ENCODE data around the gene PCGF3. TPM values are rescaled to one million over a fixed set of nuclear protein-coding genes. Genes with fewer than 3 reads are reported as not detected.

PCGF3 gene
- total and polyA plus RNA-seq, 3 donors from 2014 or later, result 37.3 to 84.8 (median 84.2) TPM

- 80 to 85% methylated on average over 23 to 27 of the region's 27 CpGs for WGBS, 2 donors
- H3K27me3 ChIP-seq, result no peaks in the 10 kb centered on the region
- no peak for DNase-seq
- H3K27ac ChIP-seq, result no peak overlapping the region
- intact Hi-C loops (cut with DNase I; ENCODE audit: low total_unique reads), result no loop called here
- H3K36me3 ChIP-seq (ENCODE audit: low read depth, missing control alignments), result no peaks in the 10 kb centered on the region
- no peaks in the 10 kb centered on the region for H3K4me1 ChIP-seq
- TF ChIP-seq POLR2A (IDR thresholded peaks at IDR 0.05) (no peak), CTCF (IDR thresholded peaks at IDR 0.05) (no peak)
- H3K4me3 ChIP-seq, result no peak overlapping the region
- no peaks in the 10 kb centered on the region for H3K9me3 ChIP-seq
Measured at GRCh38 chr4:699816-700580, 5.6 kb upstream of the PCGF3 start.

DNA sequence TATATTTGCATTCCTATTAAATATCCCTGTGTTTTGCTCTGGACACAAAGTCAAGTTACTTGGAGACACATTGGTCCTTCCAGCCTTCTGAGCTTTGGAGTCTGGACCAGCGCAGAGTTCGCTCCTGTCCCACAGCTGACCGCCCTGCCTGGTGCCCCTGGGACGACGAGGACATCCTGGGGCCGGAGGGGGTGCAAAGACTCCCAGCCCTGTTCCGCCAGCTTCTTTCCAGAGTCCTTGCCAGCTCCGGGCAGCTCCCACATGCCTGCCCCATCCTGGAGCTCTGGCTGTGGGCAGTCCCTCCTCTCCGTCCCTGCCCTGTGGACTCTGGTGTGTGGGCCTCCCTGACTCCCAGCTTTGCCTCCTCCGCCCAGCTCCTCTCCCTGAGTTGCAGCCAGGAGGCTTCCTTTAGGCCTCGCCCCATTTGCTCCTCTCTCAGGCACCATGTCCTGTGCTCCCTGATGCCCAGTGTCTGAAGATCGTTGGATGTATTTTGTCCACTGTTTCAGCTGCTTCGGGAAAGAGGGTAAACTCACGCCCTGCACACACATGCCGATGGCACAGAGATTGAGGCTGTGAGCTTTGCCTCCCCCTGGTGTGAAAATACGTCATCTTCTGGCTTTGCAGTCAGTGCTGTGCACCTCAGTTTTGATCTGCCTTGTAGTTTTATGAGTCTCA is 4.9 kb upstream of the PCGF3 start:
- whole genome bisulfite sequencing, 2 donors, result 42 to 49% methylated on average over 16 of the region's 16 CpGs
- intact Hi-C loops (cut with DNase I; ENCODE audit: low total_unique reads), result no loop called here
- no peaks in the 10 kb centered on the region for H3K36me3 ChIP-seq (ENCODE audit: low read depth, missing control alignments)
- no peak for TF ChIP-seq POLR2A (IDR thresholded peaks at IDR 0.05)
- no peaks in the 10 kb centered on the region for H3K4me1 ChIP-seq
- no peak overlapping the region for H3K4me3 ChIP-seq
- no peak for DNase-seq
- H3K27ac ChIP-seq, result no peak overlapping the region
- no peaks in the 10 kb centered on the region for H3K27me3 ChIP-seq
- H3K9me3 ChIP-seq, result no peaks in the 10 kb centered on the region

GRCh38 chr4:702618-703048 is 3.0 kb upstream of the PCGF3 start:
- H3K36me3 ChIP-seq (ENCODE audit: low read depth, missing control alignments), result no peaks in the 10 kb centered on the region
- no peaks in the 10 kb centered on the region for H3K9me3 ChIP-seq
- H3K27ac ChIP-seq, result no peak overlapping the region
- peaks cover 10% of the 10 kb centered on the region for H3K4me1 ChIP-seq
- TF ChIP-seq POLR2A (IDR thresholded peaks at IDR 0.05), result no peak
- no peak for TF ChIP-seq CTCF (IDR thresholded peaks at IDR 0.05)
- WGBS, 2 donors, result 78 to 83% methylated on average over 6 to 7 of the region's 7 CpGs
- intact Hi-C loops (cut with DNase I; ENCODE audit: low total_unique reads), result no loop called here
- no peaks in the 10 kb centered on the region for H3K27me3 ChIP-seq
- H3K4me3 ChIP-seq, result no peak overlapping the region
- no peak for DNase-seq

GRCh38 chr4:703336-704197 is 2.1 kb upstream of the PCGF3 start:
- Histone ChIP-seq H3K4me1 (peaks cover 20% of the 10 kb centered on the region), H3K4me3 (no peak overlapping the region), H3K27ac (no peak overlapping the region), H3K36me3 (ENCODE audit: low read depth, missing control alignments) (no peaks in the 10 kb centered on the region), H3K27me3 (no peaks in the 10 kb centered on the region), H3K9me3 (no peaks in the 10 kb centered on the region)
- no peak for DNase-seq
- TF ChIP-seq POLR2A (IDR thresholded peaks at IDR 0.05) (no peak), CTCF (IDR thresholded peaks at IDR 0.05) (no peak)
- 78 to 87% methylated on average over 6 to 10 of the region's 10 CpGs for WGBS, 2 donors
- intact Hi-C loops (cut with DNase I; ENCODE audit: low total_unique reads), result no loop called here

Measured in testis (tissue), 3 donors.